Bronchial epithelial cell (primary cell): ENCODE data around the gene CSTB. TPM values are rescaled to one million over a fixed set of nuclear protein-coding genes. Genes with fewer than 3 reads are reported as not detected.
A peak's percentile ranks its signal among the peaks of the same experiment; 100 is the strongest.

Source experiments
- DNase-seq: peaks from one replicate; pipeline ENCODE4 v3.0.0-alpha.2; 2010; ENCODE audit warnings: low read depth
- FAIRE-seq: peaks from 2 replicates; lab custom pipeline; 2011; peaks lifted over from hg19 to GRCh38; lab: Jason Lieb, UNC
- H3K27me3 ChIP-seq: 2 replicates; pipeline ENCODE4 v1.5.1; 2011; ENCODE audit warnings: low read length; ENCODE audit not compliant: control insufficient read depth, insufficient read depth
- H3K36me3 ChIP-seq: 2 replicates; pipeline ENCODE4 v1.5.1; 2011; ENCODE audit warnings: low read length; ENCODE audit not compliant: control insufficient read depth, insufficient read depth
- H3K4me3 ChIP-seq: 2 replicates; pipeline ENCODE4 v1.5.1; 2011; ENCODE audit warnings: mild to moderate bottlenecking, low read depth, low read length, control low read depth
- total RNA-seq: library from RNA; depleted of rRNA; stranded (reverse); fragments of >200 nt; gene quantifications from 2 replicates; pipeline ENCODE4 v1.2.1, GENCODE V29; 2014
- TF ChIP-seq, protein P1 (sequence below): IDR thresholded peaks from 2 replicates; pipeline ENCODE4 v1.5.1; 2011; ENCODE audit warnings: mild to moderate bottlenecking, moderate library complexity, low read length, control low read depth, inconsistent platforms; ENCODE audit not compliant: insufficient read depth, severe bottlenecking

CSTB gene
- total RNA-seq, 1 donor from 2014 or later = 31.3 TPM

DNA sequence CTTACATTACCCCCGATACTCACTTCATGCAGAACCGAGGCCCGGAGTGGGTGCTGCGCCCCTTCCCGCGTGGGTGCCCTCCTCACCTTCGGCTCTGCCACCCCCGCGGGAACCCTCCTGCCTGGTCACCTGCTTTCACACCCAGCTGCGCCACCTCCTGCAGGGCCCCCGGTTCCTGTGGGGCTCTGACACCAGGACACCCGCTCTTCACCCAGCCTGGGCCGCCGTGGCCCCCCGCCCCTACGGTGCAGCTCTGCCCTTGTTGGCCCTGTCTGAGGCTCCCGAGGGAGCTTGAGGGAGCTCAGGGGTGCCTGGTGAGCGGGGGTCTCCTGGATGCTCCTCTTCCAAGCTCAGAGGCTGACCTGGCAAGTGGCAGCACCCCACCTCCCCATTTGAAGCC lies 32.3 kb upstream of the CSTB start:
- DNase-seq (no peak), FAIRE-seq (no peak)
- Histone ChIP-seq H3K4me3 (no peak overlapping the region), H3K27me3 (no peaks in the 10 kb centered on the region), H3K36me3 (peaks cover 5% of the 10 kb centered on the region)
- TF ChIP-seq, protein P1, sequence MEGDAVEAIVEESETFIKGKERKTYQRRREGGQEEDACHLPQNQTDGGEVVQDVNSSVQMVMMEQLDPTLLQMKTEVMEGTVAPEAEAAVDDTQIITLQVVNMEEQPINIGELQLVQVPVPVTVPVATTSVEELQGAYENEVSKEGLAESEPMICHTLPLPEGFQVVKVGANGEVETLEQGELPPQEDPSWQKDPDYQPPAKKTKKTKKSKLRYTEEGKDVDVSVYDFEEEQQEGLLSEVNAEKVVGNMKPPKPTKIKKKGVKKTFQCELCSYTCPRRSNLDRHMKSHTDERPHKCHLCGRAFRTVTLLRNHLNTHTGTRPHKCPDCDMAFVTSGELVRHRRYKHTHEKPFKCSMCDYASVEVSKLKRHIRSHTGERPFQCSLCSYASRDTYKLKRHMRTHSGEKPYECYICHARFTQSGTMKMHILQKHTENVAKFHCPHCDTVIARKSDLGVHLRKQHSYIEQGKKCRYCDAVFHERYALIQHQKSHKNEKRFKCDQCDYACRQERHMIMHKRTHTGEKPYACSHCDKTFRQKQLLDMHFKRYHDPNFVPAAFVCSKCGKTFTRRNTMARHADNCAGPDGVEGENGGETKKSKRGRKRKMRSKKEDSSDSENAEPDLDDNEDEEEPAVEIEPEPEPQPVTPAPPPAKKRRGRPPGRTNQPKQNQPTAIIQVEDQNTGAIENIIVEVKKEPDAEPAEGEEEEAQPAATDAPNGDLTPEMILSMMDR = no peak

DNA sequence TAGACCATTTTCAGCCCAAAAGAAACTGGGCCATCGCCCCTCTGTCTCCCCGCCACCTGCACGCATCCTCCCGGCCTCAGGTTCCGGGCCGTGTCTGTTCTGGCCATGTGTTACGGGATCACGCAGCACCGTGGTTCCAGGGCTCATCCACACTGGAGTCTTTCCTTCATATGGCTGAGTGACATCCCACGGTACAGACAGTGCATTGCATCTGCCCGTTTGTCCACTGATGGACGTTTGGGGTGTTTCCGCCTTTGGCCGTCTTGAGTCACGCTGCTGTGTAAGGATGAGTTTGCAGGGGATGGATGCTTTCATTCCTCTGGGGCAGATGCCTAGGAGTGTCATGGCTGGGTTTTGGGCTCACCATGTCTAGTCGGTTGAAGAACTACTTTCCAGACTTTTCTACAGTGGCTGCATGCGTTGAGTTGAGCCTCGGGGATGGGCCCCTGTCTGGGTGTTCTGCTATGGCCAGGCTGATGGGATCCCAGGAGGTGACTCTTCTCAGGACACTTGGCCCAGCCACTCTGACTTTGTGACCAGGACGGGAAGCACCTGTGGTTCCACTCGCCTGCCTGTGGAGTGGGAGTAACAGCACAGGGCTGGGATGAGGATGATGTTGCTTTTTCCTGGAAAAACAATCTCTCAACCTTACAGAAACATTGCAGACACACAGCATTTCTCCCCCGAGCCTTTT lies 30.1 kb upstream of the CSTB start:
- DNase-seq (no peak), FAIRE-seq (peak; percentile 47)
- Histone ChIP-seq H3K27me3 (no peaks in the 10 kb centered on the region), H3K36me3 (peaks cover 18% of the 10 kb centered on the region), H3K4me3 (no peak overlapping the region)
- TF ChIP-seq, protein P1 = no peak

DNA sequence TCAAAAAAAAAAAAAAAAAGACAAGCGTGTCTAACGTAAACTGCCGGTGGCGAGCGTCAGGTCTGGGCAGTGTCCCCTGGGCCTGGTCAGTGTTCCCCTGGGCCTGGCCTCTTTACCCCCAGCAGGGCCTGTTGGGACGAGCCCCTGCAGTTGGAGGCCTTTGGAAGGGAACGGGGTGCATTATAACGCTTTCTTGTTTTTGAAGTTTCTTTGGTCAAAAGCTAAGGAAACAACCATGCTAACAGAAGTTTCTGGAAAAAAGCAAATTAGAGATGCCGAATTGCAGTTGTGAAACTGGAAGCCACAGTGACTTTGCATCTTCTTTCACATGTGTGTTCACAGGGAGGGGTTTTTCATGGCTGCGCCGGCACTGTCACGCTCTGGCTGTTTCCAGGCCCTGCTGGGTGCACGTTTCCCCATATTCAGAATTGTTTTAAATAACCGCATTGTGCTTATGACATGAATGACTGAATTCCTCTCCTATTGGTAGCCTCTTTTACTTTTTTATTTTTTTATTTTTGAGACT lies 29.2 kb upstream of the CSTB start:
- H3K27me3 ChIP-seq = no peaks in the 10 kb centered on the region
- TF ChIP-seq, protein P1 = no peak
- DNase-seq = no peak
- FAIRE-seq = no peak
- H3K36me3 ChIP-seq = peaks cover 26% of the 10 kb centered on the region
- H3K4me3 ChIP-seq = no peak overlapping the region

DNA sequence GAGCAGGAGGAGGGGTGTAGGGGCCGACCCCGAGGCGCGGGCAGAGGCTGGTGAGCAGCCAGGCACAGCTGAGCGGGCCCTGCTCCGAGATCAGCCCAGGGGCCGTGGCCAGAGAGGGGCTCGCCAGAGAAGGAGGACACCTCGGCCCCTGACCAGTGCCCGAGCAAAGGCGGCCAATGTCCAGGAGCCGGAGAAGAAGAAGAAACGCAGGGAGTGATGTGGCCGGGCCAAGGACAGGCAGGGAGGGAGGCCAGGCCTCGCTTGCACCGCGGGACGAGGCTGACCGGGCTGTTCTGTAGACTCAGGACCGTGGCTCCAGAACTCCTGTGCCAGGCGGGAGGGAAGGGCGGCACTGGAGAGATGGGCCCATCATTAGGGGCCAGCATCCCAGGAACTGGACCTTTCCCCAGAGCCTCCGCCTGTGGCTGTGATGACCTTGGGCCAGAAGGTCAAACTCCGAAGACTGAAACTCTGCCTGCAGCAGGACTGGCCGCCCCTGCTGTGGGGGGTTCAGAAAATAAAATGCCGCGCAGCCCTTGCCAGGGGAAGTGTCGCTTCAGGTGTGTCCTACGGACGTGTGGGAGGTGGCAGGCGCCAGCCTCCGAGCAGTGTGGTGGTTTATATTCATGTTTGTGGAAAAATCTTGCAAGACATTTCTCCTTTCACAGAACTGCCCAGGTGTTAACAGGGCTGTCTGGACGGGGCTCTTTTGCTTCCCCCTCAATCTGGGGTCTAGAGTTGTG lies 27.6 kb upstream of the CSTB start:
- Histone ChIP-seq H3K4me3 (no peak overlapping the region), H3K36me3 (peaks cover 35% of the 10 kb centered on the region), H3K27me3 (no peaks in the 10 kb centered on the region)
- FAIRE-seq (no peak), DNase-seq (no peak)
- TF ChIP-seq, protein P1 = no peak

DNA sequence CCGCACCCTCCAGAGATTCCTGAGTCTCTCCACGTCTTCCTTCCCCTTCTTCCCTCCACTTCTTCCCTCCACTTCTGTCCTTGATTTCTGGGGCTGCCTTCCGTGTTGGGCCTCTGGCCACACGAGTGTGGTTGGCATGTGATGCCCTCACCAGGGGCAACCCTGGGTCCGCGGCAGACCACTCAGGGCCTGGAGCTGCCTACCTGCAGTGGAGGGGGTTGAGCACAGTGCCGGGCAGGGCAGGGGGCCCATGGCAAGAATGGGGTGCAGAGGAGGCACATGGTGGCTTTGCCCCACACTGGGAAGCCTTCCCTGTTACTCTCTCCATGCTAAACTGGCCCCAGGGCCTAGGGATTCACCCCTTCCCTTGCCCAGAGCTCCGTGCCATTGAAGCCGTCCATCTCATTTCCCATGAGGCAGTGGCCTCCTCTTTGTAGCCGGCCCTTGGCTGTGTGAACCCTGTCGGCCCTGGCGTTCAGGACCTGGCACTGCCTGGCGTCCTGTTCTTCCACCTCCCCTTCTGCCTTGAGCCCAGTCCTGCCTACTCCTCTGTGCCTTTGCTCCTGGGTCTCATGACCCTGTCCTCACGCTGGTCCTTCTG lies 26.7 kb upstream of the CSTB start:
- FAIRE-seq (no peak), DNase-seq (no peak)
- no peaks in the 10 kb centered on the region for H3K27me3 ChIP-seq
- peaks cover 44% of the 10 kb centered on the region for H3K36me3 ChIP-seq
- H3K4me3 ChIP-seq = no peak overlapping the region
- TF ChIP-seq, protein P1 = no peak
